ENCODE measurements around the gene TSPAN16. TPM values are rescaled to one million over a fixed set of nuclear protein-coding genes. Genes with fewer than 3 reads are reported as not detected.

TSPAN16 gene
- not detected for total RNA-seq

GRCh38 chr19:11295665-11296245 lies at the start of gene TSPAN16:
TSPAN16 (plus strand) TSS chr19:11296160; CDS start chr19:11296298, 138 bp downstream.

GRCh38 chr19:11261971-11262839 lies 33.8 kb upstream of the TSPAN16 start, which contains the start of gene DOCK6:
DOCK6 (minus strand) TSS chr19:11262524; CDS start chr19:11262440, 84 bp downstream.

GRCh38 chr19:11339254-11340098 lies 43.5 kb downstream of the TSPAN16 start, which contains the start of gene RAB3D:
RAB3D (minus strand) TSS chr19:11339657; CDS start chr19:11337399, 2,258 bp downstream.

GRCh38 chr19:11346104-11346940 lies 50.4 kb downstream of the TSPAN16 start, which contains the start of the genes CCDC159 and TMEM205:
CCDC159 (plus strand) TSS chr19:11346519; CDS start chr19:11346607, 88 bp downstream.
TMEM205 (minus strand) TSS chr19:11346268; CDS start chr19:11345619, 649 bp downstream.

GRCh38 chr19:11355160-11356073 lies 59.5 kb downstream of the TSPAN16 start, which contains the start of gene PLPPR2:
PLPPR2 (plus strand) TSS chr19:11355432; CDS start chr19:11357674, 2,242 bp downstream.

Other genes with a start within 250 kb of the TSPAN16 start
- 100 to 1,000 TPM; 142 to 150 TPM for gene LDLR, start 206.7 kb upstream of the TSPAN16 start, total RNA-seq
- 10 to 100 TPM; 64.7 to 68.0 TPM for gene SPC24, start 140.4 kb upstream of the TSPAN16 start, total RNA-seq
- gene KANK2, start 98.6 kb upstream of the TSPAN16 start, total RNA-seq, result 1 to 10 TPM; 7.4 to 8.5 TPM
- not detected for gene ANGPTL8, start 56.5 kb upstream of the TSPAN16 start, total RNA-seq
- gene DOCK6, start 33.6 kb upstream of the TSPAN16 start, total RNA-seq, result under 1 TPM; 0.28 to 0.39 TPM
- gene RAB3D, start 43.5 kb downstream of the TSPAN16 start, total RNA-seq, result 1 to 10 TPM; 6.4 to 7.0 TPM
- gene TMEM205, start 50.1 kb downstream of the TSPAN16 start, total RNA-seq, result 10 to 100 TPM; 25.2 to 25.4 TPM
- gene CCDC159, start 50.4 kb downstream of the TSPAN16 start, total RNA-seq, result 10 to 100 TPM; 21.4 to 22.4 TPM
- gene PLPPR2, start 59.3 kb downstream of the TSPAN16 start, total RNA-seq, result 1 to 10 TPM; 1.6 to 2.6 TPM
- gene SWSAP1, start 78.5 kb downstream of the TSPAN16 start, total RNA-seq, result 1 to 10 TPM; 3.7 to 4.3 TPM
- gene EPOR, start 88.2 kb downstream of the TSPAN16 start, total RNA-seq, result 1 to 10 TPM; 5.8 to 6.1 TPM
- gene RGL3, start 123.2 kb downstream of the TSPAN16 start, total RNA-seq, result not detected
- gene ODAD3, start 139.0 kb downstream of the TSPAN16 start, total RNA-seq, result not detected
- gene PRKCSH, start 139.5 kb downstream of the TSPAN16 start, total RNA-seq, result 100 to 1,000 TPM; 324 to 337 TPM
- gene ELAVL3, start 184.9 kb downstream of the TSPAN16 start, total RNA-seq, result under 1 TPM in 1 of 2 experiments, not detected in 1; 0.58 TPM
- 10 to 100 TPM; 20.6 to 20.8 TPM for gene ZNF653, start 209.7 kb downstream of the TSPAN16 start, total RNA-seq
- 10 to 100 TPM; 23.5 TPM for gene ECSIT, start 233.0 kb downstream of the TSPAN16 start, total RNA-seq
- not detected for gene CNN1, start 242.7 kb downstream of the TSPAN16 start, total RNA-seq